PC-9 (cell line): ENCODE data around the gene RFT1. TPM values are rescaled to one million over a fixed set of nuclear protein-coding genes. Genes with fewer than 3 reads are reported as not detected.

Source experiments
- BruUV-seq: library from RNA; stranded (reverse); fragments of 400-500 nt; replicated peaks from 2 replicates; lab custom pipeline; 2021; lab: Mats Ljungman, UMichigan
- CTCF ChIA-PET: fragments of 300-600 bp; sonication (Branson Sonifier 250); formaldehyde crosslinking; loops from one replicate; lab custom pipeline; 2022; ENCODE audit warnings: antibody characterized with exemption; lab: Charles Lee
- POLR2A ChIA-PET: fragments of 300-600 bp; sonication (Branson Sonifier 250); formaldehyde crosslinking; loops from one replicate; lab custom pipeline; 2022; ENCODE audit warnings: antibody characterized with exemption; ENCODE audit not compliant: unreplicated experiment; lab: Charles Lee
- DNase-seq, 2 experiments: peaks; one replicate each; pipeline versions ENCODE4 v3.0.0 to v3.0.0-alpha.2; 2015 to 2022; ENCODE audit warnings: mixed read lengths in 1 of 2
- H2AFZ ChIP-seq: fragments of 200-600 bp; sonication (generic); 2 replicates; pipeline ENCODE4 v1.8.1; 2017; ENCODE audit warnings: antibody characterized with exemption
- H3F3A ChIP-seq: fragments of 200-600 bp; sonication (generic); 2 replicates; pipeline ENCODE4 v1.8.1; 2017; ENCODE audit warnings: antibody characterized with exemption, mild to moderate bottlenecking, low read depth; ENCODE audit not compliant: insufficient read depth
- H3K27ac ChIP-seq: fragments of 200-600 bp; sonication (generic); 2 replicates; pipeline ENCODE4 v1.6.1; 2016; ENCODE audit warnings: mixed run types
- H3K27me3 ChIP-seq: fragments of 200-600 bp; sonication (generic); 2 replicates; pipeline ENCODE4 v1.6.1; 2016; ENCODE audit warnings: low read depth, mixed run types; ENCODE audit not compliant: insufficient read depth
- H3K36me3 ChIP-seq: fragments of 200-600 bp; sonication (generic); 2 replicates; pipeline ENCODE4 v1.6.1; 2016; ENCODE audit warnings: low read depth, mixed run types
- H3K4me1 ChIP-seq: fragments of 200-600 bp; sonication (generic); replicated peaks from 2 replicates; pipeline ENCODE4 v1.6.1; 2016; ENCODE audit warnings: mixed run types; ENCODE audit not compliant: insufficient read depth
- H3K4me2 ChIP-seq: fragments of 200-600 bp; sonication (generic); 2 replicates; pipeline ENCODE4 v1.6.1; 2017; ENCODE audit warnings: mixed run types
- H3K4me3 ChIP-seq: fragments of 200-600 bp; sonication (generic); 2 replicates; pipeline ENCODE4 v1.6.1; 2016; ENCODE audit warnings: mixed run types
- H3K79me2 ChIP-seq: fragments of 200-600 bp; sonication (generic); 2 replicates; pipeline ENCODE4 v1.6.1; 2017; ENCODE audit warnings: low read depth, mixed run types
- H3K9me2 ChIP-seq: fragments of 200-600 bp; sonication (generic); 2 replicates; pipeline ENCODE4 v1.8.1; 2017; ENCODE audit warnings: mild to moderate bottlenecking; ENCODE audit not compliant: insufficient read depth
- H3K9me3 ChIP-seq: fragments of 200-600 bp; sonication (generic); 2 replicates; pipeline ENCODE4 v1.8.1; 2016; ENCODE audit warnings: low read depth; ENCODE audit not compliant: insufficient read depth
- H4K20me1 ChIP-seq: fragments of 200-600 bp; sonication (generic); 2 replicates; pipeline ENCODE4 v1.8.1; 2017; ENCODE audit not compliant: insufficient read depth
- EZH2 ChIP-seq: fragments of 200-600 bp; sonication (generic); IDR thresholded peaks from 2 replicates; pipeline ENCODE4 v1.8.0; 2017; ENCODE audit warnings: antibody characterized with exemption, low read depth
- intact Hi-C: fragments of 100-400 bp; cut with micrococcal nuclease; formaldehyde crosslinking; loops from one replicate; pipeline ENCODE4 v1.10.0; 2022; ENCODE audit not compliant: unreplicated experiment
- total RNA-seq: library from RNA; stranded (reverse); gene quantifications from 2 replicates; pipeline ENCODE4 v1.2.3, GENCODE V29; 2021
- TF ChIP-seq, protein P1 (sequence below): fragments of 200-600 bp; sonication (generic); conservative IDR thresholded peaks from 2 replicates; pipeline ENCODE4 v1.6.1; 2017; ENCODE audit warnings: mixed run types, antibody characterized with exemption, mild to moderate bottlenecking, moderate library complexity

RFT1 gene
- total RNA-seq, 1 experiment from 2014 or later, result 31.0 TPM

DNA sequence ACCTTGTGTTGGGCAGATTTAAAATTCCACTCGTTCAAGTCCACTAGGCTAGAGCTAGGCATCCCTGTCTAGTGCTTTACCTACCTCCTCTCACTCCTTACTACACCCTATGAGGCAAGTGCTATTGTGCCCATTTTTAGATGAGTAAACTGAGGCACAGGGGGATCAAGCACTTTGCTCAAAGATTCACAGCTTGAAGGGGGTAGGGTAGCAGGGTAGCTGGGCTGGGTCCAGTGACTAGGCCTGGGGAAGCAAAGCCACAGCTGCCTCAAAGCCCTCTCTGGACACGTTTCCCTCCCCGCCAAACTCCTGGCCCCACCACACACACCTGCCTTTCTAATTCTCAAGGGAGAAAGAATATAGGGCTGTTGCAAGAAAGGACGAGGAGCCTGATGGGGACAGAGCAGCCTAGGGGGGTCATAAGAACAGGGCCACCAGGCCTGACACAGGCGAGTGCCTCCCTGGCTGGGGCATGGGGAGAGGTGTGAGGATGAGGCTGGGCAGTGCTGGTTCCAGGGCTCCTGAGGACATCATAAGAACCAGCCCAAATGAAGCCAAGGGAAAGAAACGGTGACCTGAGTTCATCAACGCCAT is 49.5 kb downstream of the RFT1 start:
- H3F3A ChIP-seq, result peaks cover 8% of the 10 kb centered on the region
- no peak for DNase-seq
- intact Hi-C loops, result no loop called here
- H3K27ac ChIP-seq, result no peak overlapping the region
- no peak overlapping the region for H3K4me2 ChIP-seq
- no peak overlapping the region for H2AFZ ChIP-seq
- H3K4me3 ChIP-seq, result no peak overlapping the region
- no peaks in the 10 kb centered on the region for H3K9me3 ChIP-seq
- TF ChIP-seq, protein P1, sequence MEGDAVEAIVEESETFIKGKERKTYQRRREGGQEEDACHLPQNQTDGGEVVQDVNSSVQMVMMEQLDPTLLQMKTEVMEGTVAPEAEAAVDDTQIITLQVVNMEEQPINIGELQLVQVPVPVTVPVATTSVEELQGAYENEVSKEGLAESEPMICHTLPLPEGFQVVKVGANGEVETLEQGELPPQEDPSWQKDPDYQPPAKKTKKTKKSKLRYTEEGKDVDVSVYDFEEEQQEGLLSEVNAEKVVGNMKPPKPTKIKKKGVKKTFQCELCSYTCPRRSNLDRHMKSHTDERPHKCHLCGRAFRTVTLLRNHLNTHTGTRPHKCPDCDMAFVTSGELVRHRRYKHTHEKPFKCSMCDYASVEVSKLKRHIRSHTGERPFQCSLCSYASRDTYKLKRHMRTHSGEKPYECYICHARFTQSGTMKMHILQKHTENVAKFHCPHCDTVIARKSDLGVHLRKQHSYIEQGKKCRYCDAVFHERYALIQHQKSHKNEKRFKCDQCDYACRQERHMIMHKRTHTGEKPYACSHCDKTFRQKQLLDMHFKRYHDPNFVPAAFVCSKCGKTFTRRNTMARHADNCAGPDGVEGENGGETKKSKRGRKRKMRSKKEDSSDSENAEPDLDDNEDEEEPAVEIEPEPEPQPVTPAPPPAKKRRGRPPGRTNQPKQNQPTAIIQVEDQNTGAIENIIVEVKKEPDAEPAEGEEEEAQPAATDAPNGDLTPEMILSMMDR, result no peak
- no peak for TF ChIP-seq EZH2
- no peaks in the 10 kb centered on the region for H3K9me2 ChIP-seq
- ChIA-PET POLR2A (no interaction called here), CTCF (no interaction called here)
- no peaks in the 10 kb centered on the region for H3K79me2 ChIP-seq
- H3K4me1 ChIP-seq, result peaks cover 22% of the 10 kb centered on the region
- no TSS peak for BruUV-seq
- no peaks in the 10 kb centered on the region for H3K36me3 ChIP-seq
- no peaks in the 10 kb centered on the region for H3K27me3 ChIP-seq
- no peaks in the 10 kb centered on the region; the same call in 1 of the 2 replicates for H4K20me1 ChIP-seq

DNA sequence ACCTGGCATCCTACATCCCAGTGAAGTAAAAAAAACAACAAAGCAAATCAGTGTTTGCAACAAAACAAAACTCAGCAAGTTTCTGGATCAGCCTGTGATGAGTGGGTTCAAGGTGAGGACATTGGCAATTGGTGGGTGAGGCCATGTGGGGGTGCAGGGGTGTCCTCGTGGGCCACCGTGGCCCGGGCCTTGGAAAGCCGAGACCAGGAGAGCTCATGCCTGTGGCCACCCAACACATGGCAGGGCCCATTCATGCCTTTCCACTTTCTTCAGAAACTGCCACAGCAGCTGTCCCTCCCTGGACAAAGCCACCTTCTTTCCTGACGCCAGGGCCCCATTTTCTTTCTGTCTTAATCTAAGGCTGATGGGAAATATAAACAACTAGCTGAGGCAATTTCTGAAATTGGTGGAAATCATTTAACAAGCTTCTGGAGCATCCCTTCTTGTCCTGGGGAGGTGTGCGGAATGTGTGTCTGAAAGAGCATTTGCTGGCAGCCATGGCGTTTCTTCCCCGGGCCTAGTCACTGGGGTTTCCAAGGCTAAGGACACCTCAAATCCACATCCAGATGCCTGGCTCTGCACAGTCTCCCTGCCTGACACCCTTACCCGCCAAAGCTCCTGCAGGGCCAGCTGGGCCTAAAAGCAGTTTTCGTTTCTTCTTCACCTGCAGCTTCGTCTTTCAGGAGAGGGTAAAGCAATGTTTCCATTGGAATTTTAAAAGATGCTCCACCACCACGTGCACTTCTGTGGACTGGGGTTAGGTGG is 50.3 kb downstream of the RFT1 start:
- Histone ChIP-seq H3K9me3 (no peaks in the 10 kb centered on the region), H3K4me3 (no peak overlapping the region), H3K4me2 (no peak overlapping the region), H3K79me2 (no peaks in the 10 kb centered on the region), H3F3A (peaks cover 6% of the 10 kb centered on the region), H3K27me3 (no peaks in the 10 kb centered on the region), H3K9me2 (no peaks in the 10 kb centered on the region), H3K36me3 (no peaks in the 10 kb centered on the region), H4K20me1 (no peaks in the 10 kb centered on the region; the same call in 1 of the 2 replicates), H2AFZ (no peak overlapping the region), H3K27ac (no peak overlapping the region), H3K4me1 (peaks cover 14% of the 10 kb centered on the region)
- intact Hi-C loops, result no loop called here
- CTCF ChIA-PET, result no interaction called here
- POLR2A ChIA-PET, result interaction anchor here (0.5 kb wide), 1 partner anchor 17 kb away, joined by 4 read pairs; no protein-coding TSS in a partner anchor
- no peak for DNase-seq
- BruUV-seq, result no TSS peak
- TF ChIP-seq, protein P1, result no peak
- no peak for TF ChIP-seq EZH2

GRCh38 chr3:53079147-53079546 is 51.1 kb downstream of the RFT1 start:
- intact Hi-C loops, result no loop called here
- ChIA-PET CTCF (no interaction called here), POLR2A (no interaction called here)
- no TSS peak for BruUV-seq
- Histone ChIP-seq H3K4me3 (no peak overlapping the region), H3K9me3 (no peaks in the 10 kb centered on the region), H4K20me1 (no peaks in the 10 kb centered on the region), H3F3A (peaks cover 5% of the 10 kb centered on the region; the same call in 1 of the 2 replicates), H3K36me3 (no peaks in the 10 kb centered on the region), H2AFZ (no peak overlapping the region), H3K9me2 (no peaks in the 10 kb centered on the region), H3K79me2 (no peaks in the 10 kb centered on the region), H3K4me2 (no peak overlapping the region), H3K27ac (no peak overlapping the region), H3K27me3 (no peaks in the 10 kb centered on the region), H3K4me1 (peaks cover 6% of the 10 kb centered on the region)
- TF ChIP-seq, protein P1, result no peak
- TF ChIP-seq EZH2, result no peak
- no peak for DNase-seq
